ENCODE data around the gene PGAP3.
A peak's percentile ranks its signal among the peaks of the same experiment; 100 is the strongest.

PGAP3 gene

DNA sequence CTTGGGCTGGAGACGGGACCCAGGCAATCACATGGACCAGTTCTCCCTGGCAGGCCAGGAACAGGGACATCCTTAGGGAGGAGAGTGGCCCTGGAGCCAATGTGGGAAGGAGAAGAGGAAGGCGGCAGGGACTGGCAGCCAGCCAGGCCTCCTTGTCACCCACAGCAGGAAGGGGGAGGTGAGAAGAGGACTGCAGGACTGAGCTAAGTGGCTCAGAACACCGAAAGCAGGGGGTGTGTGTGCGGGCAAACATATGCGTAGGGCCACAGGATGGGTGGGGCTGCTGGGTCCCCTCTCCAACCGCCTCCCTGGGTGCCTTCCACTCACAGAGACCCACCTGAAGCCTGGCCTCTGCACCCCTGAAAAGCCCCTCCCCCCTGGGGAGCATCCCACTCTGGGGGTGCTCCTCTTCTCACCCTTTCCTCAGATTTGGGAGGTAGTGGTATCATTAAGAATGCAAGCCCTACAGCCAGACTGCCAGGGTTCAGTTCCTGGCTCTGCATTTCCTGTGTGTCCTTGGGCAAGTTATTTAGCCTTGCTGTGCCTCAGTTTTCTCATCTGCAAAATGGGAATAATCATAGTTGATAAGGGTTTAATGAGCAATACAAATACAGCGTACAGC lies 11.5 kb downstream of the PGAP3 start (continued):
- TF ChIP-seq, protein P1, sequence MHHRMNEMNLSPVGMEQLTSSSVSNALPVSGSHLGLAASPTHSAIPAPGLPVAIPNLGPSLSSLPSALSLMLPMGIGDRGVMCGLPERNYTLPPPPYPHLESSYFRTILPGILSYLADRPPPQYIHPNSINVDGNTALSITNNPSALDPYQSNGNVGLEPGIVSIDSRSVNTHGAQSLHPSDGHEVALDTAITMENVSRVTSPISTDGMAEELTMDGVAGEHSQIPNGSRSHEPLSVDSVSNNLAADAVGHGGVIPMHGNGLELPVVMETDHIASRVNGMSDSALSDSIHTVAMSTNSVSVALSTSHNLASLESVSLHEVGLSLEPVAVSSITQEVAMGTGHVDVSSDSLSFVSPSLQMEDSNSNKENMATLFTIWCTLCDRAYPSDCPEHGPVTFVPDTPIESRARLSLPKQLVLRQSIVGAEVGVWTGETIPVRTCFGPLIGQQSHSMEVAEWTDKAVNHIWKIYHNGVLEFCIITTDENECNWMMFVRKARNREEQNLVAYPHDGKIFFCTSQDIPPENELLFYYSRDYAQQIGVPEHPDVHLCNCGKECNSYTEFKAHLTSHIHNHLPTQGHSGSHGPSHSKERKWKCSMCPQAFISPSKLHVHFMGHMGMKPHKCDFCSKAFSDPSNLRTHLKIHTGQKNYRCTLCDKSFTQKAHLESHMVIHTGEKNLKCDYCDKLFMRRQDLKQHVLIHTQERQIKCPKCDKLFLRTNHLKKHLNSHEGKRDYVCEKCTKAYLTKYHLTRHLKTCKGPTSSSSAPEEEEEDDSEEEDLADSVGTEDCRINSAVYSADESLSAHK (tag by site-specific recombination; IDR thresholded peaks at IDR 0.05): no peak
- no peak for TF ChIP-seq ZNF521 (tag by site-specific recombination; IDR thresholded peaks at IDR 0.05)
- TF ChIP-seq ZFP37 (tag by site-specific recombination; IDR thresholded peaks at IDR 0.05): no peak
- no peak for TF ChIP-seq ZSCAN16 (tag by site-specific recombination; IDR thresholded peaks at IDR 0.05)
- TF ChIP-seq ZNF354C (tag by site-specific recombination; IDR thresholded peaks at IDR 0.05; ENCODE audit: borderline replicate concordance, low read depth): no peak
- no peak for TF ChIP-seq ZNF23 (tag by site-specific recombination; IDR thresholded peaks at IDR 0.05; ENCODE audit: borderline replicate concordance)
- no peak for TF ChIP-seq ZNF16 (tag by site-specific recombination; IDR thresholded peaks at IDR 0.05; ENCODE audit: low read depth)
- TF ChIP-seq ZBTB20 (tag by site-specific recombination; IDR thresholded peaks at IDR 0.05): no peak
- peak; percentile 54; the same call in 1 of the 2 replicates for TF ChIP-seq PATZ1 (tag by site-specific recombination; IDR thresholded peaks at IDR 0.05)
- TF ChIP-seq, protein P2, sequence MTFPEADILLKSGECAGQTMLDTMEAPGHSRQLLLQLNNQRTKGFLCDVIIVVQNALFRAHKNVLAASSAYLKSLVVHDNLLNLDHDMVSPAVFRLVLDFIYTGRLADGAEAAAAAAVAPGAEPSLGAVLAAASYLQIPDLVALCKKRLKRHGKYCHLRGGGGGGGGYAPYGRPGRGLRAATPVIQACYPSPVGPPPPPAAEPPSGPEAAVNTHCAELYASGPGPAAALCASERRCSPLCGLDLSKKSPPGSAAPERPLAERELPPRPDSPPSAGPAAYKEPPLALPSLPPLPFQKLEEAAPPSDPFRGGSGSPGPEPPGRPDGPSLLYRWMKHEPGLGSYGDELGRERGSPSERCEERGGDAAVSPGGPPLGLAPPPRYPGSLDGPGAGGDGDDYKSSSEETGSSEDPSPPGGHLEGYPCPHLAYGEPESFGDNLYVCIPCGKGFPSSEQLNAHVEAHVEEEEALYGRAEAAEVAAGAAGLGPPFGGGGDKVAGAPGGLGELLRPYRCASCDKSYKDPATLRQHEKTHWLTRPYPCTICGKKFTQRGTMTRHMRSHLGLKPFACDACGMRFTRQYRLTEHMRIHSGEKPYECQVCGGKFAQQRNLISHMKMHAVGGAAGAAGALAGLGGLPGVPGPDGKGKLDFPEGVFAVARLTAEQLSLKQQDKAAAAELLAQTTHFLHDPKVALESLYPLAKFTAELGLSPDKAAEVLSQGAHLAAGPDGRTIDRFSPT (tag by site-specific recombination; IDR thresholded peaks at IDR 0.05): no peak
- TF ChIP-seq KLF17 (tag by site-specific recombination; IDR thresholded peaks at IDR 0.05): no peak
- TF ChIP-seq ZNF202 (tag by site-specific recombination; IDR thresholded peaks at IDR 0.05; ENCODE audit: borderline replicate concordance): no peak
- 0 out of 2 replicates have a peak, but pooled peaks have one; percentile 46 for TF ChIP-seq SP7 (tag by site-specific recombination; IDR thresholded peaks at IDR 0.05)
- peak; percentile 52; the same call in 1 of the 2 replicates for TF ChIP-seq GLIS2 (tag by site-specific recombination; IDR thresholded peaks at IDR 0.05)
- 0 out of 2 replicates have a peak, but pooled peaks have one; percentile 46 for TF ChIP-seq ZNF580 (tag by site-specific recombination; IDR thresholded peaks at IDR 0.05)
- no peak for TF ChIP-seq WT1 (tag by site-specific recombination; IDR thresholded peaks at IDR 0.05)
- no peak for TF ChIP-seq MYNN (tag by site-specific recombination; IDR thresholded peaks at IDR 0.05; ENCODE audit: borderline replicate concordance)
- TF ChIP-seq FEZF1 (tag by site-specific recombination; IDR thresholded peaks at IDR 0.05): no peak
- no peak for TF ChIP-seq ZNF146 (tag by site-specific recombination; IDR thresholded peaks at IDR 0.05)
- TF ChIP-seq AEBP2 (tag by site-specific recombination; IDR thresholded peaks at IDR 0.05; ENCODE audit: borderline replicate concordance): no peak
- TF ChIP-seq ZNF114 (tag by site-specific recombination; IDR thresholded peaks at IDR 0.05): no peak
- no peak for TF ChIP-seq ZNF692 (tag by site-specific recombination; IDR thresholded peaks at IDR 0.05)
- no peak for TF ChIP-seq ZNF133 (tag by site-specific recombination; IDR thresholded peaks at IDR 0.05)
- no peak for TF ChIP-seq OSR2 (tag by site-specific recombination; IDR thresholded peaks at IDR 0.05)
- no peak for TF ChIP-seq ZNF239 (tag by site-specific recombination; IDR thresholded peaks at IDR 0.05)
- no peak for TF ChIP-seq ZSCAN30 (tag by site-specific recombination; IDR thresholded peaks at IDR 0.05)
- no peak for TF ChIP-seq ZNF138 (tag by site-specific recombination; IDR thresholded peaks at IDR 0.05; ENCODE audit: borderline replicate concordance)
- TF ChIP-seq ZFP69B (tag by site-specific recombination; IDR thresholded peaks at IDR 0.05): no peak
- TF ChIP-seq HOXA7 (CRISPR knock-in tag; IDR thresholded peaks at IDR 0.05; ENCODE audit: borderline replicate concordance): no peak
- no peak for TF ChIP-seq ZNF214 (tag by site-specific recombination; IDR thresholded peaks at IDR 0.05; ENCODE audit: borderline replicate concordance)

All from HEK293 (cell line).